NCI-H748 treated with DMSO at 0.1 percent for 48 hours (cell line): Measurements from ENCODE around the gene IFI27.
"Not testable (repeated sequence)": the region's sequence is repeated elsewhere in the genome, so short reads cannot be mapped to it uniquely, and the experiment has no call there.

Source experiments
- DNase-seq: peaks from one replicate; lab custom pipeline; 2025; lab: John Stamatoyannopoulos, UW

Gene IFI27

GRCh38 chr14:94156143-94156542 lies 45.6 kb downstream of the IFI27 start:
- DNase-seq: not testable (repeated sequence)

GRCh38 chr14:94157197-94157596 lies 46.7 kb downstream of the IFI27 start:
- DNase-seq: peak; percentile 92

- no peak for DNase-seq
Observed at GRCh38 chr14:94158239-94158883, 47.8 kb downstream of the IFI27 start.

- DNase-seq: no peak
Observed at GRCh38 chr14:94161058-94161457, 50.5 kb downstream of the IFI27 start.

- DNase-seq: no peak
Observed at GRCh38 chr14:94161981-94162380, 51.4 kb downstream of the IFI27 start.

- no peak for DNase-seq
Observed at GRCh38 chr14:94162466-94162865, 51.9 kb downstream of the IFI27 start.

- DNase-seq: no peak
Observed at GRCh38 chr14:94163796-94164195, 53.3 kb downstream of the IFI27 start.

GRCh38 chr14:94164685-94165431 lies 54.3 kb downstream of the IFI27 start:
- DNase-seq: no peak

- DNase-seq: no peak
Observed at GRCh38 chr14:94165744-94166143, 55.2 kb downstream of the IFI27 start.
